GM19324 (cell line): ENCODE measurements around the gene SORCS3.

Experiments used
- ATAC-seq: cut with Tn5 transposase; IDR thresholded peaks from one replicate; pipeline ENCODE4 v1.9.1; 2021; ENCODE audit warnings: mild to moderate bottlenecking, moderate library complexity; ENCODE audit not compliant: unreplicated experiment, low FRiP score

Gene SORCS3

DNA sequence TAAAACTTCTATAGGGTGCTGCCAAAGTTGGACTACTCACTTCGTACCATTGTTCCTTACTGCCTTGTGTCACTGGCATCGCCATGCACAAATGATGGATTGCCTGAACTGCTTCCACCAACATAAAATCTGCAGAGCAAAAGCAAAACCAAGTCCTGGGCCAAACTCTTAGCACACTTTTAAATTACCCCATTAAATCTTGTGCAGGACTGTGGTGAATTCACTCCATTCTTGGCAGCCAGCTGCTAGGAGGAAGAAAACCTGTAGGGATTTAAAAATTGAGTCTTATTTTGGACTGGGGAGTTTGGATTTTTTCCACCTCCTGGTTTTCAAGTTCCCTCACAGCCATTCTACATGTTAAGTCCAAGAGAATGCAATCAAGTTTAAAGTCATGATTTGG lies 646.9 kb downstream of the SORCS3 start:
- ATAC-seq, result no peak

DNA sequence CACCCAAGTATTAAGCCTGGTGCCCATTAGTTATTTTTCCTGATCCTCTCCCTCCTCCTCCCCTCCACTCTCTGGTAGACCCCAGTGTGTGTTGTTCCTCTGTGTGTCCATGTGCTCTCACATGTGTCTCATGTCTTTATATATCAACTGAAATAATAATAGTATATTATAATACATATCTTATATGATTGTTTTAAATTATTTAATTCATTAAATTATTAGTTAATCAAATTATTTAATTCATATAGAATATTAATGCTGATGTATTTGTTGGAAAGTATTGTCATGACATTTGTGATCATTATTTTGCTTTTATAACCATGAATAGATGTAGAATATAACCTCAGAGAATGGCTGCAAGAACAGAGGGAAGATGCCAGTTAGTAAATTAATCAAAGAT lies 647.5 kb downstream of the SORCS3 start:
- no peak for ATAC-seq

GRCh38 chr10:105291571-105291970 lies 650.5 kb downstream of the SORCS3 start:
- no peak for ATAC-seq

DNA sequence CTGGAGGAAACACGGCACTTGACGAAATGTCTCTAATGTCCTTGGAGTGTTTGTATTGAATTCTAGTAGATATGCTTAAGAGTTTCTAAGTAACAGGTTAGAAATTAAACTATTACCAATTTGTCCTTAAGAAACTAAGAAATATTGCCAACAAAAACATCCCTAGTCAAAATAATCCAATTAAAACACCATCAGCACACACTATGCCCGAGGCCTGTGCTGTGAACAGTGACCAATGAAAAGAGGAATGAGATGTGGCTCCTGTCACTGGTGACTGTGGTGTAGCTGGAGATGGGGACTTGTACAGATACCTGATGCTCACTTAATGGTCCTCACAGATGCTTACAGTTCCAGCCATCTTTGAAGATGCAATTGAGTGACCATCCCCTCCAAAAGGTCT lies 651.1 kb downstream of the SORCS3 start:
- no peak for ATAC-seq
